Neural progenitor cell (in vitro differentiated cells): ENCODE results near the gene HLA-DMB.

Source experiments
- CTCF ChIP-seq: fragments of 200-600 bp; sonication (generic); IDR thresholded peaks from 2 replicates; pipeline ENCODE4 v1.5.1; 2017; ENCODE audit warnings: antibody characterized with exemption, mild to moderate bottlenecking
- EZH2 ChIP-seq: fragments of 200-600 bp; sonication (generic); IDR thresholded peaks from 2 replicates; pipeline ENCODE4 v1.6.1; 2017; ENCODE audit warnings: antibody characterized with exemption, mild to moderate bottlenecking, moderate library complexity
- EZH2phosphoT487 ChIP-seq: fragments of 200-600 bp; sonication (generic); IDR thresholded peaks from 2 replicates; pipeline ENCODE4 v1.6.1; 2017; ENCODE audit warnings: antibody characterized with exemption

GRCh38 chr6:32946893-32947292 is 6.1 kb upstream of the HLA-DMB start:
- no peak for TF ChIP-seq CTCF
- TF ChIP-seq EZH2: no peak
- TF ChIP-seq EZH2phosphoT487: no peak
